GM19372 (cell line): ENCODE results near the gene ADGRV1.
"Not testable (repeated sequence)": the region's sequence is repeated elsewhere in the genome, so short reads cannot be mapped to it uniquely, and the experiment has no call there.

Experiments
- ATAC-seq: cut with Tn5 transposase; IDR thresholded peaks from one replicate; pipeline ENCODE4 v1.9.1; 2021; ENCODE audit warnings: mild to moderate bottlenecking, low read depth, moderate library complexity; ENCODE audit not compliant: unreplicated experiment

The ADGRV1 gene

DNA sequence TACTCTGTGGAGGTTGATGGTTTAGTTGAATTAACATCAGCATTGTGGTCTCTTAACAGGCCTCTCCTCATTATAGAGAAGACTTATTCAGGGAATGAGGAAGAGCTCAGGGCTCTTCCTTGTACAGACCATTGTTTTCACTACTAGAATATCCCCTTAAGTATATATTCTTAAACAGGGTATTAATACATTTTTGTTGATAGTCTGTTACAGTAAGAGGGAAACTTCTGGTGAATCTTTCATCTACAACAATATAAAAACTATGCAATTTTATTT is 330.7 kb downstream of the ADGRV1 start:
- ATAC-seq = no peak

DNA sequence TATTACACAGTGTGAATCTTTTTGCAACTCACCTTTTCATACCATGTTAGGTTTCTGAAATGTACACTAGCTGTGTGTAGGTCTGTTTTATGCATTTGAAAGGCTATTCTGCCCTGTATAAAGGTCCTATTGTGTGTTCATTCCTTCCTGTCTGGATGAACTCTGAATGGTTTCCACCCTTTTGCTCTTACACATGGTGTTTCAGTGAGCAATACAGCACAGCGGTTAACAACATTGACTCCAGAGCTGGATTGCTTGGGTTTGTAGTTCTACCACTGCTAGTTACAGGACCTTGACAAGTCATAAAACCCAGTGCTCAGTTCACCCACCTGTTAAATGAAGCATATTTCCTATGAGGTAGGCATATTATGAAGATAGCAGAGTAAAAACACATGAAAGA is 331.6 kb downstream of the ADGRV1 start:
- no peak for ATAC-seq

DNA sequence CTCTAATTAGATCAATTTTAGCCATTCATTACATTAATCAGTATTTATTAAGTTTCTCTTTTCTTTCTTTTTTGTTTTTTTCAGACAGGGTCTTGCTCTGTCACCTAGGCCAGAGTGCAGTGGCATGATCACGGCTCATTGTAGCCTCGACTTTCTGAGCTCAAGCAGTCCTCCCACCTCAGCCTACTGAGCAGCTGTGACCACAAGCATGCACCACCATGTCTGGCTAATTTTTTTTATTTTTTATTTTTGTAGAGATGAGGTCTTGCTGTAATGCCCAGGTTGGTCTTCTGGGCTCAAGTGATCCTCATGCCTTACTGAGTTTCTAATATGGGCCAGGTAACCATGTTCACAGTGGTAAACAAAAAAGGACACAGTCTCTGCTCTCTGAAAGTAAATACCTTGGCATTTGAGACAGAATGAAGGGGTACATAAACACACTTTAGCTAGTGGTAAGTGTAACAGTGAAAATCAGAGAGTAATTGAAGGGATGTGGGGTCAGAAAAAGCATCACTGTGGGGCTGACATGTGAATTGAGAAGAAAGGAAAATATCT is 336.3 kb downstream of the ADGRV1 start:
- ATAC-seq = no peak

DNA sequence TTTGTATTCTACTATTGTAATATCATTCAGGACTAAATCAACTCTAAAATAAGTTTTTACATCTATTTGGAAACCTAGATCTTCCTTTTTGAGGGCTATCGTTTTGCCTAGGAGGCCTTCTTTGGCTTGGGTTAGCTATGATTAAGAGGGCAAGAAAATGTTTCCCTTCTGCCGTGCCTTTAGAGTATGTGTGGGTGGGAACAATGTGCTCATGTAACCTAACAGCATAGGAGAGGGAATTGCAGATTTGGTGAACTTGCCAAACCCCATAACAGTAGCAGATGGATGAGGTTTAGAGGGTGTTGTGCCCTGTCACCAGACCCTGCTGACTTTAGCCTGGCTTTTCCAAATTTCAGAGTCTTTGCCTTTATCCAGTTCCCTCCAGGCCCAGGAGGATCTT is 339.0 kb downstream of the ADGRV1 start:
- ATAC-seq = no peak

DNA sequence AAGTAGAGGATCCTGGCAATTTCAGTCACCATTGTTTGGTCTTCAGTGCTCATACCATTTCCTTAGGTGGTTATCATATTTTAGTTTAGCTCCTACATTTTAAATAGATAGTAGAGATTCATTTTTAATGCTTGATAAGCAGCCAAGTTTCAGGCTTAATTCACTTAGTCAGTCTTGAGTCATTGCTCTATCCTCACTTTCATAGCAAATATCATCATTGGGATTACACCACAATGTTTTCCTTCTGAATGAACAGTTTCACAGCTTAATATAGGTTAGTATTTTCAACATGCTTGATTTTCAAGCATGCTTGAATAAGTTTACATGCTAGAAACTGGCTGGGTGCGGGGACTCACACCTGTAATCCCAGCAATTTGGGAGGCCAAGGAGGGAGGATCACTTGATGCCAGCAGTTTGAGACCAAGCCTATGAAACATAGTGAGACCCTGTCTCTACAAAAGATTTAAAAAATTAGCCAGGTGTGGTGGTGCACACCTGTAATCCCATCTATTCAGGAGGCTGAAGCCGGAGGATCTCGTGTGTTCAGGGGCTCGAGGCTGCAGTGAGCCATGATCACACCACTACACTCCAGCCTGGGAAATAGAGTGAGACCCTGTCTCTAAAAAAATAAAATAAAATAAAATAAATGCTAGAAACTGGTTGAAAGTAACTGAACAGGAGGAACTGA is 339.9 kb downstream of the ADGRV1 start:
- no peak for ATAC-seq

DNA sequence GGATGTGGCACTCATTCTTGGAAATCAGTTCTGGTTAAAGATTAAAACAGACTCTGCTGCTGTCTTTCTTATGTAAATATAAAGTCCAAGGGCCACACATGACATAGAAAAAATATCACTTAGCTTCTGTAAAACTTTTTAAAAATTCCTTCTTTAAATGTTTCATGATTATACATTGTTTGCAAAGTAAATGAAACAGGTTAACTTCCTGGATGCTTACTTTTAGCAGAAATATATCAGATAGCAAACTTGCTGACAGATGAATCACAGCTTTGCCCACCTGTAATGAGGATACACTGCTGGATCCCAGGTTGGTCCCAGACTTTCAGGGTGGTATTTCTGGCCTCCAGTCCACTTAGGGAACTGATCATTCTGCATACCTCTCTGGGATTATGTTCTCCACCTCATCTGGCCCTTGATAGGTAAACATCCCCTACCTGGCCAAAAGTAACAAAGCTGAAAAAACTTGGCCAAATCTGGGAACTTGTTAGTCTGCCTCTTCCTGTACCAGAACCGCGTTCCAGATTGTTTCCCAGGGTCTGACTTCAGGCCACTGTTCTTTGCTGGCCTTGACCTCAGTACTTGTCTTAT is 340.5 kb downstream of the ADGRV1 start:
- no peak for ATAC-seq

DNA sequence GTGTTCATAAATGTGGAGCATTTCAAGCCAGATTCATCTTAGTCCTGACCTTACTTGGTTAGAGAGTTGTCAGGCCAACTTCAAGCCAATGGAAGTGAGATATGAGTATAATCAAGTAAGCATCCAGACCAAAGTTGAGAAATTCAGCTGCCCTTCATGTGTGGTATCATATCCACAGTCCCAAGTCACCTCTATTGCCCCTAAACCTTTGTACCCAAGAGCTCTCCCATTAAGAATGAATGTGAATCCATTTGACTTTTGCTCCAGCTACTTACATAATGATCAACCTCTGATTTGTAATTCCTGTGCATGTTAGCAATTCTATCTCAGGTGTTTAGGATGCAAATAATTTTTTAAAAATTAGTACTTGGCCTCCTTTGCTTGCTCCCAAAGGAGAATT is 342.7 kb downstream of the ADGRV1 start:
- no peak for ATAC-seq

DNA sequence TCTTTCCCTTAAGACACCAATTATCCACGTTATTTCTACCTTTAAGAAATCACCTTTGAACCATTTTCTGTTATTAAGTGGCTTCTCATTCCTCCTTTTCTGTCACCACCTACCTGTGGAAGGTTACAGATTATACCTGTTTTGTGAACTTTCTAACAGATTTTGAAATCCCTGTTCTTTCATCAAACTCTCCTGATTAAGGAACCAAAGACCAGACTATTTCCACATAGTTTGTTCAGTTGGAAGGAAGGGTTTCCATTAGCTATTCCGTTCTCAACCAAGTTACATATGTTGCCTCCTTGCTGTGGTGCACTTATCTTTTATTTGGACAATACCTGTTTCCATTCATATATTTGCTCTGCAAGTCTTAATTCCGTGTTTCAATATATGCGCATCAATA is 343.6 kb downstream of the ADGRV1 start:
- no peak for ATAC-seq

DNA sequence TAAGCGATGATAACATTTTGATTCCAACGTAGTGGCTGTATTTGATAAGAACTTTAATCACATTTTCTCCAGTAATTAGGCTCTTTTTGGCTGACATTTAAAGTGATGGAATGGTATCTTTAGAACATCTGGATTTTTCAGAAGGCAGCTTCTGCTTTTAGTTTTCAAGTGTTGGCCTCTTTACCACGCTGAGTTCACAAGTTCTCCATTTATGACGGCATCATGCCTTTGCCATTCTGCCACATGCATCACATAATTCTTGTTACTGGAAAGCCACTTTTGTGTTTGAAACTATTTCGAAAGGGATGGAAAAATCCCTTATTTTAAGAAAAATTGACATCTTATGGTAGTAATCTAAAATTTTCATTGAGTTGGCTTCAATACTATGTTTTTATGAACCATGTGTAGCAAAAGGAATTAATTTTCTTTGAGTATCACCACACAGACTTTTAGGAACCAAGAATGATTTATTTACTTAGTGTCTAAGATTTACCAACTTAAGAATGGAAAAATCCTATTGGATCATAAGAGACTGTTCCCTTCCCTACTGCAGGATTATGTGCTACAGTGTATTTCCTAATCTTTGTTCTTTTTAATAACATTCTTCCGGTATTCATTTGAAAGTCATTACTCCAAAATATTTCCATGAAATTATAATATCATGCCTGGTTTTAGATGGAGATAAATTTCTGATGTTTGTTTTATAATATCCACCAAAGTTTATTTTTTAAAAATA is 344.2 kb downstream of the ADGRV1 start:
- no peak for ATAC-seq

DNA sequence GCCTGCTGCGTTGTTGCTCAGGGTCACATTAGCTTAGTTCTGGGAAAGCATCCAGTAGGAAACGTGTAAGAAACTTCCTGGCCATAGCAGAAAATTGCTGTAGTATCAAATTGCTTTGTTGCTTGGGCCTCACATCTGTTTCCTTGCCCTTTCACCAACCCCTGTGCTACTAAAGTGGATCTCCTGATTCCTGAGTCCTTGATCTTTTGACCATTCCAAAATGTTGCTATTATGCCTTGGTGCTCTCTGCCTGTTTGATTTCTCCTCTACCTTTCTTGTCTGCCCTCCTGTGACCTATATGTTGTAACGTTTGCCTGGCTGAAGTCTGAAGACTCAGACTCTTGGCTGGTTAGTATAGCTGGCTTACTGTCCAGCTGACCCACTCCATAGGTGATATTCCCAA is 350.5 kb downstream of the ADGRV1 start:
- ATAC-seq = no peak

DNA sequence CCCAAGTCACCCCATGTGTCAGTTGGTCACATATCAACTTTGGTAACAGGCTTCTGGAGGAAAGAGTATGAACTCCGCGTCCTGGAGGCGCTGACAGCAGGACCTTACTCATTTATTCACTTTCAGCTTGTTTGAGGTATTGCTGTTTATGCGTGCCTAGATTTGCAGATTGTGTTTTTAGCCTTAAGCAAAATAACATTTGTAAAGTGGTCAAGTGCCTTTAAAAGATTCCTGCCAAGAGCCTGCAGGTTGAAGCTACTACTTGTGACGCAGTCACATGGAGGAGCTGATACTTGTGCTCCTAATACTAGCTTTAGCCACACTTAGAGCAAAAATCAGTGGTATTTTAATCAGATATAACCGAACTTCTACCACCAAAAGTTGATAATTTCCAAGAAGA is 351.3 kb downstream of the ADGRV1 start:
- ATAC-seq = no peak

DNA sequence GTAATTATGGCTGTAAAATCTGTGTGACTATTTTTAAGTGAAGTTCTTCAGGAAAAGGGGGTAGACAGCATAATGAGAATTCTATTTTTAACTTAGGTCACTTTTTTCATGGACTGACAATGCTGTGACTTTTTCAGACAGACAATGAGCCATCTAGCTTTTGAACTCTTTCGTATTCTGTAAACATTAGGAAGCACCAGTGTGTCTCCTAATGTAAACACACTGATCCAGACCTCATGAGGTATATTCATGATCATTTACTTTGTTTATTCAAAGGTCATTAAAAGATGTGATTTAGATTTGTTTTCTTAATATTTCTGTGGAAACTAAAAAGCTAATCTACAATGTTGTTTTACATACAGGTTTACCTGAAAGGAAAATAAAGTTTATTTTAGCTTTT is 352.6 kb downstream of the ADGRV1 start:
- ATAC-seq = no peak

DNA sequence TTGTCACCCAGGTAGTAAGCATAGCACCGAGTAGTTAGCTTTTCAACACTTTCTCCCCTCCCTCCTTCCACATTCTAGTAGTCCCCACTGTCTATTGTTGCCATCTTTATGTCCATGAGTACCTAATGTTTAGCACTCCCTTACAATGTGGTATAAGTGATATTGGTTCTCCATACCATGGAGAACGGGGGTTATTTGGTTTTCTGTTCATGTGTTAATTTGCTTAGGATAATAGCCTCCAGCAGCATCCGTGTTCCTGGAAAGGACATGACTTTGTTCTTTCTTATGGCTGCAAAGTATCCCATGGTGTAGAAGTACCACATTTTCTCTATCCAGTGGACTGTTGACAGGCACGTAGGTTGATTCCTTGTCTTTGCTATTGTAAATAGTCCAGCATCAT is 353.9 kb downstream of the ADGRV1 start:
- ATAC-seq = no peak

DNA sequence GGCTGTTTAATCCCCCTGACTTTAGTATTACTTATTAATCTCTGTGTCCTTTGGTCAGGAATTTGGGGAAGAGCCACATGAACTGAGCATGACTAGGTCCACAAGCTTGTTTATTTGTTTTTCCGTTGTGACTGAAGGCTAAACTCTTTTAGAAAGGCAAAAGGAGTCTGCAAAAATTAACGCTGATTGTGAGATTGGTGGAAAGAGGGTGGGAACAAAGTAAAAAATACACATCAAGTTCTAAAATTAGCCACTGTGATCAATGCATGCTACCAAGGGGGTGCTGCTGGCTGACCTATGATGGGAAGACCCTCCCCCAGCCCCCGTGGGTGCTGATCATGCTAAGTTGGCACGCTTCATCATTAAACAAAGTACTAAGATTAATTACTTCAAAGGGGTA is 356.8 kb downstream of the ADGRV1 start:
- ATAC-seq = no peak

DNA sequence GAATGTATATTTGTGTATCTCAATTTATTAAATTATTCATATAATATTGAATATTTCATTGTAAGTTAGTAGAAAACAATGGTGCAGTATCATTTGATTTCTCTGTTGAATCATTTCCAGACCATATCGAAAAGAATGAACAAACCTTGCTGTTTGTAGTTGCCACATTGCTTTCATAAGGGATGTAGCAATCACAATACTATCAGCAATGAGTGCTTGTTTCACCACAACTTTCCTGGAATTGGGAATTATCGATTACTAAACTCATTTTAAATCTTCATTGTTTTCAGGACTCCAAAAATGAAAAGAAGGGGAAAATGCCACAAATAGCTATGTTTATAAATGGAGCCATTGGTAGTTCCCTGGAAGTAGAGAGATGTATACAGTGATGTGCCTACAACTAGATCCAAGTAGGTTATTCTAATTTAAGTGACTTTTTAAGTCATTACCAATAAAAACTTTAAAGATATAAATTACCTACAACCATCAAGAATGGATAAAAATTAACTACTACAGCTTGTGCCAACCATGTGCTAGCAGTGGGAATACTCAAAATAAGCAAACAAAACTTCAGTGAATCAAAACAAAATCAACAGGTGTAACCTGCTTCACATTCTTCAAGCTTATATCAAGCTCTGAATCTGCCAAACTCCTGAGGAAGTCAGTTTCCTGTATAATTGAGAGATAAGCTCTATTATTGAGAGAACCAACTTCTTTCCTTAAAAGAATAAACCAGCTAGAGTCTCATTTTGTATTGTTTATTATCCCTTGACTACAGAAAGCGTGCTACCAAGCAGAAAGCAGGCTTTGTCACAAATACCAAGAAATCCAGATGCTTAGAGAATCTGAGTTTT is 358.6 kb downstream of the ADGRV1 start:
- no peak for ATAC-seq

DNA sequence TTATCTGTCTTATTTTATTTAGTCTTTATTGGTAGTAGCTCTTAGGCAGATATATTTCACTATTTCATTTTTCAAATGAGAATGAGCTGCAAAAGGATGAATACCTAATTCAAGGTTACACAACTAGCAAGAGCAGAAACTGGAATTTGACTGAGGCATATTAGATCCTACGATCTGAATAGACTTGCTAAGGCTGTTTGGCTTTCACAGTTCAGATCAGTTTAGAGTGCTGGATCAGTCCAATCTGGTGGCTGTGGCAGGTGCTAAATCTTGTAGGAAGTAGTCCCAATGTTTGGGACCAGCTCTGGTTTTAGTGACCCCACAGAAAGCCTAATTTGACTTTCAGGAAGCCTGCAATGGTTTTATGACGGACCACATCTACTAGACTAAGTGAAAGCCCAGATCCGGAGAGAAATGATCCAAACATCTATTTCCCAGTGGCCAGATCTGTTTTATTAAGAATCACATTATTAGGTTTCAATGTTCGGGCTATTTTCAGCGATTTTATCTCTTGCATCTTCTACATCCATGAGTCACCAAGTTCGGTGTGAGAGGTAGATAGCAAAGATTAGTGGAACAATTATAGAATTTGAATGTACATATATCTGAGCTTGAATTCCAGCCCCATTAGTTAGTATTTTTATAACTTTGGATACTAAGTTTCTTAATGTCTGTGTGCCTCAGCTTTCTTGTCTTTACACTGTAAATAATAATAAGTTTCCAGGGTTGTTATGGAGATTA is 359.5 kb downstream of the ADGRV1 start:
- no peak for ATAC-seq

DNA sequence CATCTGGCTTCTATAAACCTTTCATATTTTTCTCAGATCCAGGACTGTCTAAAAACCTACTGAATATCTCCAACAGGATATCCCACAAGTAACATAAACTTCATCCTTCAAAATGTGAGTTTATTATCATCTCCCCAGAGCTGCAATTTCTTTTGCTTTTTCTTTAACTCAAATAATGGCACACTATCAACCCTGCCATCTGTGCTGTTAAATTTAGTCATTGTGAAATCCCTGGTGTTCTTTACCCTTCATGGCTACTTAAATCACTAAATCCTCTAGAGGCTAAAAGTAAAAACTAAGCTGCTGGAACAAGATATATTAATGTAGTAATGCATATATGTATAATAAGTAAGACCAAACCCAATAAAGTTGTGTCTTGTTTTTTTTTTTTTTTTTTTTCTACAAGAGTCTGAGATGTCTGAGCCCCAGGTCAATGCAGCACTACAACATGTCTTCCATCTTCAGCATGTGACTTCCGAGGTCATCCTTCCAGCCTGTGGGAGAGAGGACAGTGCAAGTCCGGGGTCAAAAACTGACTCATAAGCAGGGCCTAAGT is 362.9 kb downstream of the ADGRV1 start:
- ATAC-seq = no peak

DNA sequence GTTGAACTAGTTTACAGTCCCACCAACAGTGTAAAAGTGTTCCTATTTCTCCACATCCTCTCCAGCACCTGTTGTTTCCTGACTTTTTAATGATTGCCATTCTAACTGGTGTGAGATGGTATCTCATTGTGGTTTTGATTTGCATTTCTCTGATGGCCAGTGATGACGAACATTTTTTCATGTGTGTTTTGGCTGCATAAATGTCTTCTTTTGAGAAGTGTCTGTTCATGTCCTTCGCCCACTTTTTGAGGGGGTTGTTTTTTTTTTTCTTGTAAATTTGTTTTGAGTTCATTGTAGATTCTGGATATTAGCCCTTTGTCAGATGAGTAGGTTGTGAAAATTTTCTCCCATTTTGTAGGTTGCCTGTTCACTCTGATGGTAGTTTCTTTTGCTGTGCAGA is 365.6 kb downstream of the ADGRV1 start:
- ATAC-seq = not testable (repeated sequence)

DNA sequence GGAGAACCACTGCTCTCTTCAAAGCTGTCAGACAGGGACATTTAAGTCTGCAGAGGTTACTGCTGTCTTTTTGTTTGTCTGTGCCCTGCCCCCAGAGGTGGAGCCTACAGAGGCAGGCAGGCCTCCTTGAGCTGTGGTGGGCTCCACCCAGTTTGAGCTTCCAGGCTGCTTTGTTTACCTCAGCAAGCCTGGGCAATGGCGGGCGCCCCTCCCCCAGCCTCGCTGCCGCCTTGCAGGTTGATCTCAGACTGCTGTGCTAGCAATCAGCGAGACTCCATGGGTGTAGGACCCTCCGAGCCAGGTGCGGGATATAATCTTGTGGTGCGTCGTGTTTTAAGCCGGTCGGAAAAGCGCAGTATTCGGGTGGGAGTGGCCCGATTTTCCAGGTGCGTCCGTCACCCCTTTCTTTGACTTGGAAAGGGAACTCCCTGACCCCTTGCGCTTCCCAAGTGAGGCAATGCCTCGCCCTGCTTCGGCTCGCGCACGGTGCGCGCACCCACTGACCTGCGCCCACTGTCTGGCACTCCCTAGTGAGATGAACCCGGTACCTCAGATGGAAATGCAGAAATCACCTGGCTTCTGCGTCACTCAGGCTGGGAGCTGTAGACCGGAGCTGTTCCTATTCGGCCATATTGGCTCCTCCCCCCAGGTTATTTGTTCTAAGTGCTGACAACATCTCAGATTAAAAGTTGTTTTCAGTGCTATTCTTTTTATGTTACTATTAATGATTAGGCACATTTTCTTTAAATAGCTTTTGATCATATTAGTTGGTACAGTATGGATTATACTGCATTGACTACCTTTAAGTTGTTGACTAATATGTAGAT is 370.6 kb downstream of the ADGRV1 start:
- ATAC-seq = not testable (repeated sequence)
